Fibroblast of the conjunctiva (primary cell): ENCODE results near the gene VIL1.

ENCODE experiments used
- DNase-seq: peaks from one replicate; pipeline ENCODE4 v3.0.0-alpha.2; 2010; ENCODE audit warnings: low read depth

VIL1 gene

DNA sequence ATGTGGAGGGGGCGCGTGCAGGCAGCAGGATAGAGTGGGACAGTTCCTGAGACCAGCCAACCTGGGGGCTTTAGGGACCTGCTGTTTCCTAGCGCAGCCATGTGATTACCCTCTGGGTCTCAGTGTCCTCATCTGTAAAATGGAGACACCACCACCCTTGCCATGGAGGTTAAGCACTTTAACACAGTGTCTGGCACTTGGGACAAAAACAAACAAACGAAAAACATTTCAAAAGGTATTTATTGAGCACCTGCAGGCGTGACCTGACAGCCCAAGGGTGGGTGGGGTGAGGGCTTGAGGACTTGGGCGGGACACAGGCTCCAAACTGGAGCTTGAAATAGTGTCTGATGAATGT, 23.9 kb upstream of the VIL1 start:
- DNase-seq, result no peak

- no peak for DNase-seq
Observed at GRCh38 chr2:218395456-218395825, 23.5 kb upstream of the VIL1 start.

DNA sequence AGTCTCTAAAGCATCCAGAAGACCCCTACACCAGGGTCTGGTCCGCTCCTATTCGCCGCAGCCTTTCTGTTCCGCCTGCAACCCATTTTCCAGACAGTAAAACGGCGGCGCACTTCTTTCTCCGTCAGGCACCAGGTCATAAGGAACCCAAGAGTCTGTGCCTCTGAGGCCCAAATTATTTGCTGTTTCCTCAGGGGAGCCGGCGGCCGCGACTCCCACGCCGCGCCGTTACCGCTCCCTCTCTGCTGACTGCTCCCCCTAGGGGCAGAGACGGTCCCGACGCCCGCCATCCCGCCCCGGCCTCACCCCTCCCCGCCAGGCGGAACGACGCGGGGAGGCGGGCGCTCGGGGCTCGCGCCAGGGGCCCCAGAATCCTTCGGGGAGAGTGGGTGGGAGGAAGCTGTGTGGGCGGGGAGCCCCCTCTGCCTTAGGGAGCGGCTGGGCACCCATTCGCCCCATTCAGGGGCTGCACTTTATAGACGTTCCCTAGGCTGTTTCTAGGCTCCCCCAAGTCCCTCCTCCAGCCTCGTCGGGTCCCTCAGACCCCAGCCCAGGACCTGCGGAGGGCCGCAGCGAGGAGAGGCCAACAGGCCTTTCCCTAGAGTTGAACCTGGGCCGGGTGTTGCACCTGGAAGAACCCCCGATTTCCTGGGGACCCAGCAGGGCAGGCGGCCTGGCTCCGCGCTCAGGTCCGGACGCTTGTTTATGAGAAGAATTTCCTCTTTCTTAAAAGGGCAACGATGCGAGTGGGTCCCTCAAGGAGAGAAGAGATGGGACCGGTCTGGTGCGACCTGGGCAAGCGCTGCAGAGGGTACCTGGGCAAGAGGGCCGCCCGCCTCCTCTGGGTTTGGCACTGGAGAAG, 22.9 kb upstream of the VIL1 start:
- DNase-seq, result peak; percentile 93

- no peak for DNase-seq
Observed at GRCh38 chr2:218396688-218397462, 22.0 kb upstream of the VIL1 start.

DNA sequence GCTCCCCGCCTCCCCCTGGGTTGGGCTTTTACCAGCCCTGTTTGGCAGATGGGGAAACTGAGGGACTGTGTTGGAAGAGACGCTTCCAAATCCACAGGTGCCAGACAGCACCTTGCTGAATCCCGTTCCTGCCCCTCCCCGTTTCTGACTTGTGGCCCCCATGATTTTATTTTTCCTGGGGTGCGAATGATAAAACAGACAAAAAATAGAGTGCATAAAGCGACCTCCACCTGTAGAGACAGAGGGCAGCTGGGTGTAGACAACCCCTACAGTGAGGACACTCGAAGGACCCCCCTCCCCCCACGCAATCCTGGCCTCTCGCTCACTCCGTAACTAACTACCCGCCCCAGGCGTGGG, 21.5 kb upstream of the VIL1 start:
- no peak for DNase-seq

GRCh38 chr2:218397820-218398436, 21.0 kb upstream of the VIL1 start:
- DNase-seq, result no peak

- DNase-seq, result no peak
Observed at GRCh38 chr2:218398437-218399390, 20.2 kb upstream of the VIL1 start.

GRCh38 chr2:218399391-218400166, 19.3 kb upstream of the VIL1 start, which contains the start of gene CTDSP1:
CTDSP1 (plus strand) TSS chr2:218399868; CDS start chr2:218400091, 223 bp downstream.
- DNase-seq, result peak; percentile 93

- no peak for DNase-seq
Observed at GRCh38 chr2:218400167-218400929, 18.6 kb upstream of the VIL1 start.

DNA sequence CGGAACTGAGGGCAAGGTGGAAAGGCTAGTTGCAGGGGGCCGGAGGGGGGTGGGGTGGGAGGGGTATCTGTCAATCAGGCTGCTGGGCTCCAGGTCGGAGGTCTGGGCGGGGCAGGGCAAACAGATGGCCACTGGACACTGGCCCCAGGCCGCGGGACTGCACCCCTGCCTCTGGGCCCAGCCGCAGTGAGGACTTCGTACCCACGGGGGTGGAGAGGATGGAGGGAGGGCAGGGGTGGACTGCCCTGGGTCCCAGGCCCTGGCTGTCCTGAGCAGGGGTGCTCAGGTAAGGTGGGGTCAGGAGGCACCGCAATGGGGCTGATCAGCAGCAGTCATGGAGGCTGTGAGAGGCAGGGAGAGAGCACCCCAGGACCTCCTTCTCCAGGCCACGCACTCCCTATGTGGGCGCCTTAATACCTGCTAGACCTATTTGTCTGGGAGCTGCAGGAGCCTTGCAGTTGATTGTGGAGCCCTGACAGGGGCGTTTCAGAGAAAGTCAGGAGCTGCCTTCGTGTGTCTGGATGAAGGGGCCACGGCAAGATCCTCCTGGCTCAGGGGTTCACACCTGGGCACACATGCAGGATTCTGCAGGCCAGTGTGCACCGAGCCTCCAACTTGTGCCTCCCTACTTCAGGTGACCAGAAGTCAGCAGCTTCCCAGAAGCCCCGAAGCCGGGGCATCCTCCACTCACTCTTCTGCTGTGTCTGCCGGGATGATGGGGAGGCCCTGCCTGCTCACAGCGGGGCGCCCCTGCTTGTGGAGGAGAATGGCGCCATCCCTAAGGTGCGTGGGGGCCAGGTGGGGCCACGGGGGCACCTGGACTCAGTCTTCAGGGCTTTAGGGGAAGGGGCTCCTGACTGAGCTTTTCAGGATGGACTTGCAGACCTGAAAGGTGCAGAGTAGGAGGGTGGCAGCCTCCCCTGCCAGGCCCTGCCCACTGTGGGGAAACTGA, 17.7 kb upstream of the VIL1 start:
- no peak for DNase-seq

- no peak for DNase-seq
Observed at GRCh38 chr2:218401890-218402289, 17.0 kb upstream of the VIL1 start.

DNA sequence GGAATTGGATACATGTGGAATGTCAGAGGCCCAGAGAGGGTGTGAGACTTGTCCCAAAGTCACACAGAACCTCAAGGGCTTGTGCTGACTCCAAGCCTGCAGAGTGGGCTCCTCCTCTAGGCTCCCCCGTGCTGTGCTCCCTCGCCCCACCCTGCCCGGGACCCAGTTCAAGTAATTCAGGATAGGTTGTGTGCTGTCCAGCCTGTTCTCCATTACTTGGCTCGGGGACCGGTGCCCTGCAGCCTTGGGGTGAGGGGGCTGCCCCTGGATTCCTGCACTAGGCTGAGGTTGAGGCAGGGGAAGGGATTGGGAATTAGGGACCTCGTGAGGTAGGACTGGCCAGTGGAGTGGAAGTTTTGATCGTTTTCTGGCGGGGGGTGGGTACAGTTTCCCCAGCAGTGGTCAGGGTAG, 16.4 kb upstream of the VIL1 start:
- no peak for DNase-seq

- no peak for DNase-seq
Observed at GRCh38 chr2:218402911-218403411, 16.0 kb upstream of the VIL1 start.

DNA sequence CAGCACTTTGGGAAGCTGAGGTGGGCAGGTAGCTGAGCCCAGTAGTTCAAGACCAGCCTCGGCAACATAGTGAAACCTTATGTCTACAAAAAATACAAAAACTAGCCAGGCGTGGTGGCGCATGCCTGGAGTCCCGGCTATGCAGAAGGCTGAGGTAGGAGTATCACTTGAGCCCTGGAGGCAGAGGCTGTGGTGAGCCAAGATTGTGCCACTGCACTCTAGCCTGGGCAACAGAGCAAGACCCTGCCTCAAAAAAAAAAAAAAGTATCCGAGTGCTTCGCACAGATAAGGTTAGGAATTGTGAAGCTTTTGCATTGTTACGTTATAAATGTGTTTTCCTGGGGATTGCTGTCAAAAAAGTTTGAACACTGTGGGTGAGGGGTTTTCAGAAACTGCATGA, 15.1 kb upstream of the VIL1 start:
- DNase-seq, result no peak

GRCh38 chr2:218404351-218405085, 14.4 kb upstream of the VIL1 start:
- no peak for DNase-seq

GRCh38 chr2:218405086-218405745, 13.7 kb upstream of the VIL1 start:
- DNase-seq, result no peak

GRCh38 chr2:218405746-218406208, 13.1 kb upstream of the VIL1 start:
- DNase-seq, result no peak
